MM.1S (cell line): ENCODE data around the gene RIPOR3.

Experiments
- CTCF ChIP-seq: fragments of 300-600 bp; sonication (generic); IDR thresholded peaks from 2 replicates; pipeline ENCODE4 v1.5.1; 2016; ENCODE audit warnings: antibody characterized with exemption, low read length, mixed read lengths
- EZH2 ChIP-seq: fragments of 300-600 bp; sonication (generic); optimal IDR thresholded peaks from 2 replicates; pipeline ENCODE3; 2017; ENCODE audit warnings: low read depth, mild to moderate bottlenecking, antibody characterized with exemption, low read length, mixed read lengths
- EZH2phosphoT487 ChIP-seq: fragments of 300-600 bp; sonication (generic); IDR thresholded peaks from 2 replicates; pipeline ENCODE4 v1.6.1; 2018; ENCODE audit warnings: antibody characterized with exemption, low read length

DNA sequence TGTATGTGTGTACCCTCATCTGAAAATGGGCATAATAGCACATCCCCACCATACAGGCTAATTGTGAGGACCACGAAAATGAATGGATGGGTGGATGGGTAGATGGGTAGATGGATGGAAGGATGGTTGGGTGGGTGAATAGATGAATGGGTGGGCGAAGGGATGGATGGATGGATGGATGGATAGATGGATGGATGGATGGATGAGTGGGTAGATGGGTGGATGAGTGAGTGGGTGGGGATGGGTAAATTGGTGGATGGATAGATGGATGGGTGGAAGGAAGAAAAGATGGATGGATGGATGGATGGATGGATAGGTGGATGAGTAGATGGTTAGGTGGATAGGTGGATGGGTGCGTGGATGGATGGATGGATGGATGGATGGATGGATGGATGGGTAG, 19.7 kb downstream of the RIPOR3 start:
- TF ChIP-seq CTCF (no peak), EZH2 (no peak), EZH2phosphoT487 (no peak)
